ENCODE data around the gene ZBTB4. TPM values are rescaled to one million over a fixed set of nuclear protein-coding genes. Genes with fewer than 3 reads are reported as not detected.
"Not testable (repeated sequence)": the region's sequence is repeated elsewhere in the genome, so short reads cannot be mapped to it uniquely, and the experiment has no call there.

ZBTB4 gene
- total RNA-seq, 1 donor from 2014 or later = 11.8 TPM

DNA sequence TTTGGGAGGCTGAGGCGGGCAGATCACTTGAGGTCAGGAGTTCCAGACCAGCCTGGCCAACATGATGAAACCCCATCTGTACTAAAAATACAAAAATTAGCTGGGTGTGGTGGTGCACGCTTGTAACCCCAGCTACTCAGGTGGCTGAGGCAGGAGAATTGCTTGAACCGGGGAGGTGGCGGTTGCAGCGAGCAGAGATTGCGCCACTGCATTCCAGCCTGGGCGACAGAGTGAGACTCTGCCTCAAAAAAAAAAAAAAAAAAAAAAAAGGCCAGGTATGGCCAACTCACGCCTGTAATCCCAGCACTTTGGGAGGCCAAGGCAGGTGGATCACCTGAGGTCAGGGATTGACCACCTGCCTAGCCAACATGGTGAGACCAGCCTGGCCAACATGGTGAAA is 4.7 kb downstream of the ZBTB4 start:
- not testable (repeated sequence) for FAIRE-seq; DNase-seq (ENCODE audit: low spot score in 2 of 2)

DNA sequence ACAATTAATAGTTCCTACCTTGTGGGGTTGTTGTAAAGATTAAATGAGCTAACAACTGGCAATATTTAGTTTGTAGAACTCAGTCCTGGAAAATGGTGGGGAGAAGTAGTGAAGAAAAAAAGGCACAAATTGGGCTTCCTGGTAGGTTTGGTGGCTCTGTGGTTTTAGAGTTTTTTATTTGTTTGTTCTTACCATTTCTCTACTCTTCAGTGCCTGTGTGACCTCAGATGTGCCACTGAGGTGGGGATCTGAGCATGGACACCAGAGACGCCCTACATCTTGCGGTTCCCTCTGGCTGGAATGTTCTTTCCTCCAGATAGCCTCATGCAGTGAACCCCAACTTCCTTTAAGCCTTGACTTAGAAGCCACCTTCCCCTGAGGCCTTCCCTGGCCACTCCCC is 7.7 kb downstream of the ZBTB4 start:
- FAIRE-seq = no peak
- no peak for DNase-seq (ENCODE audit: low spot score in 2 of 2)

DNA sequence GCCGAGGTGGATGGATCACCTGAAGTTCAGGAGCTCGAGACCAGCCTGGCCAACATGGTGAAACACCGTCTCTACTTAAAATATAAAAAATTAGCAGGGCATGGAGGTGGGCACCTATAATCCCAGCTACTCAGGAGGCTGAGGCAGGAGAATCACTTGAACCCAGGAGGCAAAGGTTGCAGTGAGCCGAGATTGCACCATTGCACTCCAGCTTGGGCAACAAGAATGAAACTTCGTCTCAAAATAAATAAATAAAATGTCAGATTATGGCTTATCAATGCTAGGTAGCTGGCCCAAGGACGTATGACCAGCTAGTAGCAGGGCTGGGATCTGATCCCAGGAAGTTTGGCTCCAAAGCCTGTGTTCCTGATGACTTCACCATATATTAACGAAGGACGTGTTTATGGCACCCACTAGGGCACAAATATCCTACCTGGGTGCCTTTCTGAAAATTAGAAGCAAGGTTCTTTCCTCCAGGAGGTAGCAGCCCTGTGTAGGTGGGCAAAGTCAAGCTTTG is 8.9 kb downstream of the ZBTB4 start:
- DNase-seq (ENCODE audit: low spot score in 2 of 2); FAIRE-seq: not testable (repeated sequence)

DNA sequence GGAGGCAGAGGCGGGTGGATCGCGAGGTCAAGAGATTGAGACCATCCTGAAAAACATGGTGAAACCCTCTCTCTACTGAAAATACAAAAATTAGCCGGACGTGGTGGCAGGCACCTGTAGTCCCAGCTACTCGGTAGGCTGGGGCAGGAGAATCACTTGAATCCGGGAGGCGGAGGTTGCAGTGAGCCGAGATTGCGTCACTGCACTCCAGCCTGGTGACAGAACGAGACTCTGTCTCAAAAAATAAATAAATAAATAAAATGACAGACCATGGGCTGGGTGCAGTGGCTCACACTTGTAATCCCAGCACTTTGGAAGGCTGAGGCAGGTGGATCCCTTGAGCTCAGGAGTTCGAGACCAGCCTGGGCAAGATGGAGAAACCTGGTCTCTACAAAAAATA is 9.6 kb downstream of the ZBTB4 start:
- not testable (repeated sequence) for FAIRE-seq; DNase-seq (ENCODE audit: low spot score in 2 of 2)

DNA sequence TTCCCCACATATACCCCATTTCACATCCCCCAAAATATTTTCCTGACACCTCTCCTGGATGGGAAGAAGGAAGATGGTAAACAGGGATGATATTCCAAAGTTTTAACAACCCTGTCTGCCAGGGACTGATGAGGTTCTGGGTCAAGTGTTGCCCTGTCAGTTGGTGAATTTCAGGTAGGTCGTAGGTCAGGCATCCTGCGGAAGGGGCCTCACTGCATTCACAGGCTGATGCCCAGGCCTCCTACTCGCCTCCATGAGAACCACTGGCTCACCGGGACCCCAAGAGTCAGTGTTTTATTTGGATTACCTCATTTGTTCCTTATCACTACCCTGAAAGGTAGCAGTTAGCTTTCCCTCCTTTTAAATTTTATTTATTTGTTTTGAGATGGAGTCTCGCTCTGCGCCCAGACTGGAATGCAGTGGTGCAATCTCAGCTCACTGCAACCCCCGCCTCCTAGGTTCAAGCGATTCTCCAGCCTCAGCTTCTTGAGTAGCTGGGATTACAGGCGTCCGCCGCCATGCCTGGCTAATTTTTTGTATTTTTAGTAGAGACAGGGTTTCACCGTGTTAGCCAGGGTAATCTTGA is 10.5 kb downstream of the ZBTB4 start:
- no peak for DNase-seq (ENCODE audit: low spot score in 2 of 2)
- FAIRE-seq = no peak

DNA sequence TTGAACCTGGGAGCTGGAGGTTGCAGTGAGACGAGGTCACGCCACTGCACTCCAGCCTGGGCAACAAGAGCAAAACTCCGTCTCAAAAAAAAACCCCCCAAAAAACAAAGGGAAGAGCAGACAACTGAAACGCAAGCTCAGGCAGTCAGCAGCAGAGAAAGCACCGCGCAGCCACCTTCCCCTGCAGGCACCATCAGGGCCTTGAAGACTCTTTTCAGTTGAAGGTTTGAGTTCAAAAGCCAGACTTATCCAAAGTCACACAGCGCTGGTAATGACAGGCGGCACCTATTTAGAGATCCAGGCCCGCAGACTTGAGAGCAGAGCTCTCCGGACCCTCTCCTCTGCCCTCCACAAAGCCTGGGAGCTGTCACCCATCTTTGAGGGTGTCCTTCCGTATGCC is 11.1 kb downstream of the ZBTB4 start:
- no peak for FAIRE-seq

DNA sequence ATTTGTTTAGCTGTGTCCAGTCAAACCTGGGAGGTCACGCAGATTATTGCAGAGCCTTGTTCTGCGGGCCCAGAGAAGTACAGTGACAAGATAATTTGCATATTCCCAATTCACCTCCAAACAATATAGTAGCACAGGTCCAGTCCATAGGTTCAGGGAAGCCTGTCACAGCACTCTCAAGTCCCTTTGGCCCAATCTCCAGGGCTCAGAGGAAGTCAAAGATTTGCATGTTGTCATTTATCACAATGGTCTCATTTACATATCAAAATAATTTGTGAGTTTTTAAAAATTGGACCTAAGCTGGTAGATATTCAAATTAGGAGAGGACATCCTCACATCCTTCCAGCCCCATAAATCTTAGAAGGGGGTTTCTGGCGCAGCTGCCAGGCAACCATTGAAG is 11.9 kb downstream of the ZBTB4 start:
- DNase-seq (ENCODE audit: low spot score in 2 of 2) = no peak

More for the DNA sequence above, 11.1 kb downstream of the ZBTB4 start:
- DNase-seq (ENCODE audit: low spot score in 2 of 2) = no peak

DNA sequence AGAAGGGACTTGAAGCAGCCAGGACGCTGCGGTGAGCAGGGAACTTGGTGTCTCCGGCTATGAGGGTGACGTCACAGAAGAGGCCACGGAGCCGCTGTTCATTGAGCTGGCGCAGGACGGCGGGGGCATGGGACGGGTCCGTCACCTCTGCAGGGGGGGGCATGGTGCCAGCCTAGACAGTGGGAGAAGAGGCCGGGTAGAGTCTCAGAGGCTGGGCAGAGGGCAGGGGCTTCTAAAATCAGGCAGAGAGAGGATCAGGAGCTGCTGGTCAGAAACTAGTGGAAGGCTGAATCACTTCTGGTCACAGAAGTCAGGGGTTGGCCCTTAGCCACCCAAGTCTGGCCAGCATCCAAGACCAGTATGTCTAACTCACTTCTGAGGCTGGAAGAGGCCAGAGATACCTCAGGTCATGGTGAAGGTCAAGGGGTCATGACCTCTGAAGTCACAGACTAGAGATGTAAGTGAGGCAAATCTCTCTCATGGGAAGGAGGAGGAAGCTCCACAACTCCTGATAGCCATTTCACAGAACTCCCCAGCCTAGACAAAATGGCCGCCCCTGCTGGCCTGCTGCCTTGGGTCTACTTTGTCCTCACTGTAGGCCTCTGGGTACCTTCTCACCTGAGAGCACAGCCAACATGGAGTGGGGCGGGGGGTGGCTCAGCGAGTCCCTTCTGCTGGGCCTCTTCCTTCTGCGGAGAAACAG is 12.6 kb downstream of the ZBTB4 start:
- DNase-seq (ENCODE audit: low spot score in 2 of 2) (peak in 1 of 2 donors; percentile 44), FAIRE-seq (no peak)

More for the DNA sequence above, 11.9 kb downstream of the ZBTB4 start:
- no peak for FAIRE-seq

DNA sequence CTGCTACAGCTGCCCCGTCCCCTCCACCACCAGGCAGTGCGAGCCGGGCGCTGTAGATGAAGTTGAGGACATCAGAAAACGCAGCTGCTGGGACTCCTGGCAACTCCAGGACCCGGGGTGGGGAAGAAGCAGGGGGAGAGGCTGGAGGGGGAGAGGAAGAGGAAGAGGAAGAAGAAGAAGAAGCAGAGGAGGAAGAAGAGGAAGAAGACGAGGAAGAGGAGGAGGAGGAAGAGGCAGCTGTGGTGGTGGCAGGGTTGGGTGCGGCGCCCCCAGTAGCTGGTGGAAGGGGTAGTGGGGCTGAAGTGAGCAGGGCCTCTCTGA is 13.2 kb downstream of the ZBTB4 start:
- no peak for DNase-seq (ENCODE audit: low spot score in 2 of 2)
- no peak for FAIRE-seq

DNA sequence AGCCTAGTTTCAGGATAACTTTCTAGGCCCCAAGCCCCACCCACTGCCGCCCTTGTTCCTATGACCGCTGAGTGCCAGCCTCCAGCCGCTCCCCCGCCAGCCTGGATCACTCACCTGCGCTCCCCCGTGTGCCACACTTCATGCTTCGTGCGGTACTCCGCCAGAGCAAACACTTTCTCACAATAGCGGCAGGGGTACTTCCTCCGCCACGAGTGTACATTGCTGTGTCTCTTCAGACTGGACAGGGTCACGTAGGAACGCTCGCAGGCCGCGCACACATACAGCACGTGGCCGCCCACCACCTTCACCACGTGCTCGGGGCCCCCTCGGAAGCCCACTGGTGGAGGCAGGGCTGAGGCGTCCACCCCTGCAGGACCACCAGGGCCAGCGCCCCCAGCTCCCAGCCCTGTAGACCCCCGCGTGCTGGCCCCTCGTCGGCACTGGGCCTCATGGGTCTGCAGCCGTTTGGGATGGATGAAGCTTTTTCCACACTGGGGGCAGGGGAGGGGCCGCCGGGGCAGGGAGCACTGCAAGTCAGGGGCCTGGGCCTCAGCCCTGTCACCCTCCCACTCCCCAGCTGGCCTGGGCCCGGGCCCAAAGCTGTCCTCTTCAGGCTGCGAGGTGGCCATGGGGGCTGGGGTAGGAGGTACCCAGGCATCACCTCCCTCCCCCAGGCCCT is 13.7 kb downstream of the ZBTB4 start:
- no peak for FAIRE-seq
- peak in 1 of 2 donors; percentile 10 for DNase-seq (ENCODE audit: low spot score in 2 of 2)

DNA sequence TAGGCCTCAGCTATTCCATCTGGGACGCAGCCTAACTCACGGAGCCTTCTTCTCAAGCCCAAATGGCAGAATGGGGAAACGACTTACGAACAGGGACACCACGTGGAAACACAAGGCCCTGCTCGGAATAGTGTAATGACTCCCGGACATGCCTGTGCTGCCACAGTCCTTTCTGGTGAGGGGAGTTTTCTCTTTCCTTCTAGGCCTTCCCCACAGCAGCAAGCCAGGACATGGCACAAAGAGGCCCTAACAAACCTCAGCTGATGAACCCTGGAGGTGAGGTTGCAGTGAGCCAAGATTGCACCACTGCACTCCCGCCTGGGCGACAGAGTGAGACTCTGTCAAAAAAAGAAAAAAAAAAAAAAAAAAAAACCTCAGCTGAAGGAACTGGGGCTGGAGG is 15.3 kb downstream of the ZBTB4 start:
- DNase-seq (ENCODE audit: low spot score in 2 of 2) (peak in 1 of 2 donors; percentile 34), FAIRE-seq (no peak)

DNA sequence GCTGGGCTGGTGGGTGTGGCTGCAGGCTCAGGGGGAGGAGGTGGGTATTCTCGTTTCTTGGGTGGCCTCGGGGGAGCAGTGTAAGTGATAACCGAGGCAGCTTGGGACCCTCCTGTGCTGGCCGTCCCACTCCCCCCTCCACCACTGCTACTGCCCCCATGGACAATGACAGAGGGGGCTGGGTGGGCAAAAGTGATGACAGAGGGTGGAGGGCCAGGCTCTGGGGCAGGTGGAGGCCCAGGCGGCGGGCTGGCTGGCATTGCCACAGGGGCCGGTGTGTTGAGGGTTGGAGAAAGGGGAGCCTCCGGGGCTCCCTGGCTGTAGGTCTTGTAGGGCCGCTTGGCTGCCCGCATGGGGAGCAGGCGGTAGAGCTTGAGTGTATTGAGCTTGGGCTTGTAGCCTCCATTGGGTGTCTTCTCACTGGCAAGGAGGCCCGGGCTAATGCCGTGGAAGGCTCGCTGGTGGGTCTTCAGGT is 16.0 kb downstream of the ZBTB4 start:
- DNase-seq (ENCODE audit: low spot score in 2 of 2) = no peak
- FAIRE-seq = no peak

DNA sequence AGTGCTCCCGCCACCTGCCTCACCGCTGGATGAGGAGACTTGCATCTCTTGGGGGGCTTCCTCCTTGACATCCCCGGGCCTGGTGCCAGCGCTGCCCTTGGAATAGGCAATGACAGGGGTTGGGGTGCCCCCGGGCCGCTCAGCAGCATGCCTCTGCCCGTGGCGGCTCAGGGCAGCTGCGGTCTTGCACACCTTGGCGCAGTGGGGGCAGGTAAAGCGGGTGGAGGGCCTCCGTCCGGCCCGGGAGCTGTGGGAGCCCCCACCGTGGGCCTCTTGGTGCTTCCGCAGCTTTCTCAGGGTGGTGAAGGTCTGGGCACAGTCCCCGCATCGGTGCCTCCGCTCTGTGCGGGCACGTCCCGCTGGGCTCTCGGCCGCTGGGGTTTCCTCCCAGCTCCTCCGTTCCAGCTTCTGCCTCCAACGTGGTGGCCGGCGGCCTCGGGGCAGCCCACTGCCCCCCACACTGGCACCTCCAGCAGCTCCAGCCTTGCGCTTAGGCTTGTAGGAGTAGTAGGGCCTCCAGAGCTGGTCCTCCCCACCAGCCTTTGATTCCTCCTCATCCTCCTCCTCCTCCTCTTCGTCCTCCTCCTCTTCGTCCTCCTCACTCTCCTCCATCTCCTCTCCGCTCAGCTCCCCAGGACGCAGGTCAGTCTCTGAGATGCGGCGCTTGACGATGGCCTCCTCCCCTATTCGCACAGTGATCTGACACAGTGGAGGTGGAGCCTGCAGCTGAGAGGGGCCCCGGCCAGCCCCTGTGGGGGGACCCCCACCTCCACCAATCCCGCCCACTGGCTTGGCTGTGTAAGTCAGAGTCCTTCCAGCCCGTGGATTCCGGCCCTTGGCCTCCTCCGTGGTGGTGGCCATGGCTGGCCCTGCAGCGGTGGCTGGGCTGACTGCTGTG is 16.7 kb downstream of the ZBTB4 start:
- no peak for FAIRE-seq
- no peak for DNase-seq (ENCODE audit: low spot score in 2 of 2)

DNA sequence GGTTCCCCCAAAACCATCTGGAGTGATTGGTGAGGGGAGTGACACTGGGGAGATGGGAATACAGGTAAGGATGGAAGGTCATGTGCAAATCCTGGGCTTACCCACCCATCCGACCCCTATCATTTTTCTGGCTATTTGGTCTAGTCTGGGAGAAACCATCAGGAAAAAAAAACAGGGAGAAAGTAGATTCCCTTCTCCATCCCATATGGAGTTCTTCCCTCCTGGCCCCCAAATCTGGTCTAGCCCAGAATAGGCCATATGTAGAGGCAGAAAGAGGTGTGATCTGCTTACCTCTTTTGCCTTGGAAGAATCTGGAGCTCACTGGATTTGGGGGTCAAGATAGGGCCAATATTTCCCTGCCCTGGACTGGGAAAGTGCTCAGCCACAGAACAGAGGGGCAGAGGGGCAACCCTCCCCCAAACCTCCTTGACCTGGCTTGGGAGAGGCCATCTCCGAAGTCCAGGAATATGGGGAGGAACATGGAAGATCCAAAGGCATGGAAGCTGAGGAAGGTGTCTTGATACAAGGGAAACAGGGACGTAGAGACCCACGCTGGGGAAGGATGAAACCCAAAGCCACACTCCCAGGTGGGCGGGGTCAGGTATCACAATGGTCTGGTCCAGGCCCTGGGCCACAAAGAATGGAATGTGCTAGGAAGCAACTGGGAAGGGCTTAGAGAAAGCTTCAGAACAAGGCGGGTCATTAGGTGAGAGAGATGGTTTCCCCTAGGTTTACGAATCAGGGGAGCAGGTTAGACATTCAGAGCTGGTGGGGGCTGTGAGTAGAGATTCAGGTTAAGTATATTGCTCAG is 18.4 kb downstream of the ZBTB4 start:
- no peak for FAIRE-seq
- DNase-seq (ENCODE audit: low spot score in 2 of 2) = no peak

DNA sequence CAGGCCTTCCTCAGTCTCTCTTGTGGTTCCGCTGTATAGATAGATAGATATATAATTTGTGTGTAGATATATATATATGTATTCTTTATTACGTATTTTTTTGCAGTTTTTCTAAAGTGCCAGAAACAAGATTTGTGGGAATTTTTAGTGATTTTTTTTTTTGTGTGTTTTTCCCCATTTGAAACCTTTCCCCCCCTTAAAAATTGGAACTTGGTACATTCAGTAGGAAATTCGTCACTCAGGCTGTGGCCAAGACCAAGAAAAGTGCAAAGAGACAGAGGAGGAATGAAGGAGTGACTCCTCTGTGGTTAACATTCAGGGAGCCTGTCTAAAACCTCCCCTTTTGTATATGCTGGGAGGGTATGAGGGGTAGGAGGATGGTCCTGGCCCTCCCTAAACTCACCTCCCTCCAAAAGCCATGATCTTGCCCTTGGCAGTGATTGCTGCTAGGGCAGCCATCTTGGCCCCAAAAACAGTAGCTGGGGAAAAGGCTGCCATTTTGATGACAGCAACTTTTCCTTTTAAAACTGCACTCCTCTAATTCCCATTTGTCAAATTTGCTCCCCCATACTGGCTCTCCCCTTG is 19.4 kb downstream of the ZBTB4 start:
- FAIRE-seq (no peak), DNase-seq (ENCODE audit: low spot score in 2 of 2) (no peak)

DNA sequence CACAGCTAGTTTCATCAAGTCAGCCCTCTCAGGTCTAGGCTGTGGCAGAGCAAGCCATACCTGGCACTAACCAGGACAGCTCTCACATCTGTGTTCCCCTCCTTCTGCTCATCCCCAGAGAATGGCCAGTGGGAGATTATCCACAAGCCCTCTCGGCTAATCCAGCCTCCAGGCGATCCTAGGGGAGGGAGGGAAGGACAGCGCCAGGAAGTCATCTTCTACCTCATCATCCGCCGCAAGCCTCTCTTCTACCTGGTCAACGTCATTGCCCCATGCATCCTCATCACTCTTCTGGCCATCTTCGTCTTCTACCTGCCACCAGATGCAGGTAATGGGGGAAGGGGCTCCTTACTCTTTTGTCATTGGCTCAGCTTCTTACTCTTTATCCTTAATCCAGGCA is 31.0 kb downstream of the ZBTB4 start:
- FAIRE-seq (no peak), DNase-seq (ENCODE audit: low spot score in 2 of 2) (no peak)

DNA sequence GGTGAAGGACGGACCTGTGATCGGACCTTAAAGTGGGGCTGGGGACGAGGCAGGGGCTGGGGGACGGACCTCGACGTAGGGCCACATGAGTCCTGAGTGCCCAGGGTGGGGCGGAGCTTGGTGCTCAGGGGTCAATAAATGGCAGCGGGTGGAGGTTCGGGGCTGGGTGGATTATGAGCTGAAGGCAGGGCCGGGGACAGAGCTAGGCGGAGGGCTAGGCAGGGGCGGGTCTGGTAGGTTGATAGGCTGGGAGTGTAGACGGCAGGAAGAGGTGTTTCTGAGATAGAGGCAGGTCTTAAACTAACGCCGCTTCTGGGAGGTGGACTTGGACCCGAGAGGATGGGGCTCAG is 33.8 kb downstream of the ZBTB4 start:
- DNase-seq (ENCODE audit: low spot score in 2 of 2) = no peak
- FAIRE-seq = no peak

DNA sequence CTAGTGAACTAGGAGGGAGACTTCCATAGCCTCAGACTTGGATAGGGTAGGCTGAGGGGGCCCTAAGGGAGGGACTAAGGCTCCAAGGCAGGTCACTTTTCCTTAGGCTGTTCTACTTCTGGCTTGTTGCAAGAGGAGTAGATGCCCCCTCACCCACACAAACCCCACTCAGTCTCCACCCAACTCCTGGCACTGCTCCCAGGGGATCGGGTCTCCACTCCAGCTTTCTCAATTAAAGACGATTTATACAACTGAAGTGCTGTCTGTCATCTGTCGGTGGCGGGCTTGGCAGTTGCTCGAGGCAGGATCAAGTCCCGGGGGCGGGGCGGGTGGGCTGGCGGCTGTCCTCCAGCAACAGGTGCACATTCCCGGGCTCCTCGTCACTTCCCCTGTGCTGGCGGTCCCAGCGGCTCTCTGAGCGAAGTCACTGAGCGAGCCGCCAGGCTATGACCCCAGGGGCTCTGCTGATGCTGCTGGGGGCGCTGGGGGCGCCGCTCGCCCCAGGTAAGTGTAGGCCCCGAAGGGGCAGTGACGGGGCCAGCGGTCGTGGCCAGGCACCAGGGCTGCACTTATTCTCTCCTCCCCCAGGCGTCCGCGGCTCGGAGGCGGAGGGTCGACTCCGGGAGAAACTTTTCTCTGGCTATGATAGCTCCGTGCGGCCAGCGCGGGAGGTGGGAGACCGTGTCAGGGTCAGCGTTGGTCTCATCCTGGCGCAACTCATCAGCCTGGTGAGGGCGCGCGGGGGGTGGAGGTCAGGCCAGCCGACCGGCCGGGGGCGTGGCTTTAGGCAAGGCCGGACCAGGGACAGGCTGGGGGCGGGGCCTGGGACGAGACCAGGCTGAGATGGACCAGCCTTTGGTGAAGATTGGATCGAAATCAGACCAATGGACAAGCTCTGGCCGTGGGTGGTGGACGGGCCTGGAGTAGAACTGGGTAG is 34.5 kb downstream of the ZBTB4 start, which contains the start of gene CHRNB1:
CHRNB1 (plus strand) TSS at position 380 of the 937 bp plus-strand sequence; CDS start at position 447, 67 bp downstream.
- DNase-seq (ENCODE audit: low spot score in 2 of 2) = peak; percentile 81 to 85
- no peak for FAIRE-seq

Measured in frontal cortex (tissue), 4 donors.